Epithelial cell of prostate (primary cell): ENCODE results near the gene GUCY1A1.

Experiments
- DNase-seq: peaks from one replicate; pipeline ENCODE4 v3.0.0-alpha.2; 2011; ENCODE audit warnings: low read depth, low spot score
- H3K27ac ChIP-seq: fragments of 450-650 bp; 2 replicates; pipeline ENCODE4 v1.5.1; 2017; ENCODE audit warnings: mild to moderate bottlenecking

The GUCY1A1 gene

DNA sequence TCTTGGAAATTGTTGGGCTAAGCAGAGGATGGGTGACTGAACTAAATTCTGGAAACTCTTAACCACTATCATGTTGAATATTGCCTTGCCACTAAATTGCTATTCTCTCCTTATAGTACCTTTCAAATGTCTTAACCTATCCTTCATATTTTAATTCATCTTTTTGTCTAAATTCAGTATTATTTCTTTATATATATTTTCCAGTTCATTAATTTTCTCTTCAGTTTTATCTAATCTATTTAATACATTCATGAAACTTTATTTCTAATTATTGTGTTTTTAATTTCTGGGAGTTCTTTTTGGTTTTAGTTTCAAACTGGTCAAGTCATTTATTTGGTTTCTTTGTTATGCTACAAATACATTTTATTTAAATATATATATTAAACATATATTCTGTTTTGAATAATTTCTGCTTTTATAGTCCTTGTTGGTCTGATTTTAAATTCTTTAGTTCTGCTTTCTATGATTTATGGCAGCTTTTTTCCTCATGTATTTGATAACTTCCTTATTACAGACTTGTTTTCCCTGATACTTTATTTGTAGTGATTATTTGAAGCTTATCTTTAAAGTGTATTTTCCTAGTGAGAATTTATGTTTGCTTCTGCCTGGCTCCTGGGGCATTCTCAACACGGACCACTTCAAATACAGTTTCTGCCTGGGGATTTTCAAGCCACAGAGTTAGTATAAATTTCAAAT lies 8.5 kb upstream of the GUCY1A1 start:
- no peak overlapping the region for H3K27ac ChIP-seq
- DNase-seq, result no peak

DNA sequence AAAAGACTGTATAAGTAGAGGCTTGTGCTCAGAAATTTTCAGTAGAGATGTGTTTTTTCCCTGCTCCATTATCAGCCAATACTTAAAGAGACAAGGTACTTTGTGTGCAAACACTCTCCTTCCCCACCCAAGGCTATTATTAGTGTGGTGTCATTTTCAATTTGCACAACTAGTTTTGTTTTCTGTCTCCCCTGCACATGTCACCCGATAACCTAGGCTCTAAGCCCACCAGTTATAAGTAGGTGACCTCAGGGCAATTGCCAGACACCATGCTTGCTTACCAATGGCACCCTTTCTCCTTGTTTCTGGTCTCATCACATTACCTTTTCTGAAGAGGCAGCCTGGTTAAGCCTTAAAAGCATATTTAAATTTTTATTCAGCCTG lies 8.0 kb upstream of the GUCY1A1 start:
- DNase-seq, result no peak
- H3K27ac ChIP-seq, result no peak overlapping the region

DNA sequence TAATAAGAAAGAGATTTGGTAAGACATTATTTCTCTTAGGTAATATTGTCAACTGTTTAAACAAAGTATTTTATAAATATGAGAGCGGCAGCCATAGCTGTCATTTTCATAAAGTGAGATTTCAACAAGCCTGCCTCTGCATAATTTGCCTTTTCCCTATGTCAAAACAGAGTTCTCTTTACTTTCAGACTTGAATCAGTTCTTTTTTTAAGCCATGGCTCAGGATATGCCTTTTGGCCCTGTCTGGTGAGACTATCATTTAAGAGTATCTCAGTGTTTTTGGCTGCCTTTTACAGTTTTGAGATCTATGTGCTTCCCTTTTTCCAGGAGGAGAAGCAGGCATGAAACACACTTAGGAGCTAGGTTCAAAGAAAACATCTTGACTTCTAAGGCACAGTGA lies 7.5 kb upstream of the GUCY1A1 start:
- no peak overlapping the region for H3K27ac ChIP-seq
- DNase-seq, result no peak

DNA sequence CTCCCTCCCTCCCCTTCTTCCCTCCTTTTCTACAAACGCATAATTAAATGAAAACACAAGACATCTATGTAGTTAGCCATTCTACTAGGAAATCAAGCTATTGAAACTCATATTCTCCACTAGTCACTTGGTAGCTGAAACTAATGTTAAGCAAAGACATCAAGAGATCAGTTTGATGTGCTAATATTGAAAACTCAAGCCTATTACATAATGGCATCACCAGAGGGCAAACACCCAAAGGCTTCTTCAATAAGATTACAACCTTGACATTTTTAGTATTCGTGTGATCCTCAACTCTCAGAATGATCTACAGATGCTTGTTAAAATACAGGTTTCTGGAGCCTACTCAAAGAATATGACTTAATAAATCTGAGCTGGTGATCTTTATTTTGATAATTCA lies 6.2 kb upstream of the GUCY1A1 start:
- no peak overlapping the region for H3K27ac ChIP-seq
- no peak for DNase-seq

DNA sequence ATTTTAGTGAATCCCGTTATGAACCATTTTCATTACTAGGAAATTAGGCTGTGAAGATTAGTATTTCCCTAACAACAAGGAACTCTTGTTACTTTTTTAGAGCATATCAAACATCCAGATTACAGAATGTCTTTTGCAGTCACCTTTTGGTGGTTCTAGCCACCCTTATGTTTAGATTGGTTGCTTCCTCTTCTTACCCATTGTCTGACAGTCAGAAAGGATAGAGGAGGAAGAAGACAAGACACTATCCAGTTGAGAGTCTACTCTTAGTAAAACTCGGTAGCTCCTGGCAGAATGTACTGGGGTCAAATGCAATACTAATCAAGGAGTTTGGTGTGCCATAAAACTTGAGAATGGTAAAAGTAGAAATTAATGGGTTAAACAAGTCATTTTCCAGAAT lies 1.6 kb upstream of the GUCY1A1 start:
- no peak for DNase-seq
- H3K27ac ChIP-seq, result no peak overlapping the region

DNA sequence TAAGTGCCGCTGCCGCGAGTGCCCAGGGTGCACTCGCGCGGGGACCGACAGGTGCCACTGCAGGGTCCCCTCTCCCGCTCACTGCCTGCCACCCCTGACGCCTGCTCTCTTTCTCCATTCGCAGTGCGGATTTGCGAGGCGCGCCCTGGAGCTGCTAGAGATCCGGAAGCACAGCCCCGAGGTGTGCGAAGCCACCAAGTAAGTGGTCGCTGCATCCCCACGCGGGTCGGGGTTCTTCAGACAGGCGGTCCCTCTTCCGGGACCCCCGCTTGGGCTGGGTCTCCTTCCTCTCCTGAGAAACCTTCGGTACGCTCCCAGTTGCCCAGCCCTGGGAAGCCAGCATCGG lies 547 bp downstream of the GUCY1A1 start:
- no peak for DNase-seq
- peak overlapping the region; percentile 28 for H3K27ac ChIP-seq

DNA sequence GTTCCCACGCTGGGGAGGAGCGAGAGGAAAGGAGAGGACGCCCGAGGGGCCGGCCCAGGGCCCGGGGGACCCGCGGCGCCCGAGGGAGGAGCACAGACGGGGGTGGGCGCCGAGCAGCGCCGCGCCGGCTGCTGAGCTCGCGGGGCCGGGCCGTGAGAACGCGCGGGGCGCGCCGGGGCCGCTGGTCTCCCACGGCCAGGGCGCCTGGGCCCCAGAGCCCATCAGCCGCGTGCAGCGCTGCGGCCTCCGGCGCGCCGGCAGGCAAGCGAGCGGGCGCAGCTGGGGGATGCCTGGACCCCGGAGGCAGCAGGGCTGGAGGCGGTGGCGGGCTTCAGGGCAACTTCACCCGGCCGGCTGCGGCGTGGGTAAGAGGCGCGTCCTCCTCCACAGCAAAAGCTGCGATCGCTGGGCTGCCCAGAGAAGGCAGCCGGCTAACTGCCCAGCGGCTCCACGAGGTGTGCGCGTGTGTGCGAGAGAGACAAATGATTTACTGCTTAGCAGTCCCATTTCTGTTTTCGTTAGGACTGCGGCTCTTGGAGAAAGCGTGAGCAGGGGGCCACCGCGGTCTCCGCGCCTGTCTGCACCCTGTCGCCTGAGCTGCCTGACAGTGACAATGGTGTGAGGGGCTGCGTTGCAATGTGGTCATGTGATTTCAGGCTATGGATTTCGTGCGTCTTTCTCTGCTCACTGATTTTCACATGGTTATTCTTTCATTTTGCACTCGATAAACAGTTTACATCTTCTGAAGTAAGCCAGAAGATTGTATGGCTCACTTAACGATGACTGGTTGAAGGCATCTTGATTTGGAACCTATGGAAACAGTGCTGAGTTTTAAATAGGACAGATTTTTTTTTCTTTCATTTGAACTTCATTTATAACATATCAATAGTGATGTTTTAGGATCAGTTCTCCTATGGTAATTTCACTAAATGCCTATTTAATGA lies 1.2 kb downstream of the GUCY1A1 start:
- DNase-seq, result no peak
- peak overlapping the region; percentile 28 for H3K27ac ChIP-seq

DNA sequence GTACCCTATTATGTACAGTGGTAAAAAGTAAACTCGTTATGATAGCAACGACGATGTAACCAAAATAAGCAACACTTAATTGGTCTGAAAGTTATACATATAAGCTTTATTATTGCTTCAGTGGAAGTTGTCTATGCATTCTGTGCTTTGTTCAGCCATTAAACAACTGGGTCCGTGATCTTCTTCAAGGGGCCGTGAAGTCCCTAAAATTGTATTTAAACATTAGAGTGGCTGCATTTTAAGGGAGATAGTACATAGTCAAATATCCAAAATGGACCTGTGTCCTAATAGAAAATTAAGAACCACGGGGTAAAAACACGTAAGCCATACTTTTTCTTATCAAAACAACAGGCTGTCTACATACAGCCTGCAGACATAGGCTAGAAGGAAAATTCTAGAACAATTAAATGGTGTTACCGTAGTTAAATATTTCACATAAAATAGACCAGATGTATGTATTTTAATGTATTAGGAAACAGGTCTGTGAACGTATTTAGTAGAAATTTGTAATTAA lies 2.1 kb downstream of the GUCY1A1 start:
- no peak for DNase-seq
- H3K27ac ChIP-seq, result no peak overlapping the region

DNA sequence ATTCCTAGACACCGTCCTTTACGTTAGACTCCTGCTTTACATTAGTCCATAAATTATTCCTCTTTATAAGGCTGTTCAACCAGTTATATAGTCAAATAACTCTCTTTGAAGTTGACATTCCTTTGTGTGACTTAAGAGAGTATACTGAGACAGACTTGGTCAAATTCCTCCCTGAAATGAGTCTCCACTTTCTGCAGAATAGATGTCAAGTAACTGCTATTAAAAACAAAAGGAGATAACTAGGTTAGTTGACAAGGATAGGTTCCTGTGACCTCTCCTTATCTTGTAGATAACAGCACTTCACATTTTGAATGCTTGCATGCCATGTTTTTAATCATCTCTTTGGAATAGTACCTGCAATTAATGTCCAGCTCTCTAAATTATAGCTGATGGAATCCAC lies 5.7 kb downstream of the GUCY1A1 start:
- H3K27ac ChIP-seq, result no peak overlapping the region
- no peak for DNase-seq

DNA sequence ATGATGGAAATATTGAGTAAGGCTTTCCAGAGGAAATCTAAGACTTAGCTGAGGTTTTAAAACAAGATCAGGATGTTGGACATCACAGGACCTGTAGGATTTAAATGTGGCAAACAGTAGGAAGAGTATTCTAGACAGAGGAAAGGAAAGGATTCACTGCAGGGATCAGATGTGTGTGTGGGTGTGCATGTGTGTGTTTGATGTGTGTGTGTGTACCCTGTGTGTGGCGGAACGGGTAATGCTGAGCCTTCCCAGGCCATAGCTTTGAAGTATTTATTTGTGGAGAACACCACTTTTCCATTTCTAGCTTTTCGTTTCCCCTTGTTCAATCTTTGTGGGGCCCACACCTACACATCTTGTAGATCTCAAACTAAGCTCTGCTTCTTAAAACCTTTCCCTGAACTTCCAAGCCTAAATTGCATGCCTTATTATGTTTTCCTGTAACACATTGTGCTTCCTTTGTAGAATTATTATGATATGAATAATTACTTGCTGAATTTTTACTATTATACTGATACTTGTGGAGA lies 6.9 kb downstream of the GUCY1A1 start:
- H3K27ac ChIP-seq, result no peak overlapping the region

DNA sequence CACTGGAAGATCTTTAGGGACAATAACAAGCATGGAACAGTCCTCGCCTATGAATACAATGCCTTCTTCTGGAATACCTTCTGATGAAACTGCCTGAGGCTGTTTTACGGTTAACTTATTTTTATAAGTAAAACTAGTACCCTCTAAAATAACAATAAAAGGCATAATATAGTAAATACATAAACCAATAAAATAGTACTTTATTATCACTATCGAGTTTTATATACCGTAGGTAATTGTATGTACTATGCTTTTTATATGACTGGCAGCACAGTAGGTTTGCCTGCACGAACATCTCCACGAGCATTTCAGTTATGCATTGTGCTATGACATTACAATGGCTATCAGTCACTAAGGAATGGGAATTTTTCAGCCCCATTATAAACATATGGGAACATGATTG lies 8.0 kb downstream of the GUCY1A1 start:
- DNase-seq, result no peak
- H3K27ac ChIP-seq, result no peak overlapping the region

More for the DNA sequence above, 6.9 kb downstream of the GUCY1A1 start:
- no peak for DNase-seq

DNA sequence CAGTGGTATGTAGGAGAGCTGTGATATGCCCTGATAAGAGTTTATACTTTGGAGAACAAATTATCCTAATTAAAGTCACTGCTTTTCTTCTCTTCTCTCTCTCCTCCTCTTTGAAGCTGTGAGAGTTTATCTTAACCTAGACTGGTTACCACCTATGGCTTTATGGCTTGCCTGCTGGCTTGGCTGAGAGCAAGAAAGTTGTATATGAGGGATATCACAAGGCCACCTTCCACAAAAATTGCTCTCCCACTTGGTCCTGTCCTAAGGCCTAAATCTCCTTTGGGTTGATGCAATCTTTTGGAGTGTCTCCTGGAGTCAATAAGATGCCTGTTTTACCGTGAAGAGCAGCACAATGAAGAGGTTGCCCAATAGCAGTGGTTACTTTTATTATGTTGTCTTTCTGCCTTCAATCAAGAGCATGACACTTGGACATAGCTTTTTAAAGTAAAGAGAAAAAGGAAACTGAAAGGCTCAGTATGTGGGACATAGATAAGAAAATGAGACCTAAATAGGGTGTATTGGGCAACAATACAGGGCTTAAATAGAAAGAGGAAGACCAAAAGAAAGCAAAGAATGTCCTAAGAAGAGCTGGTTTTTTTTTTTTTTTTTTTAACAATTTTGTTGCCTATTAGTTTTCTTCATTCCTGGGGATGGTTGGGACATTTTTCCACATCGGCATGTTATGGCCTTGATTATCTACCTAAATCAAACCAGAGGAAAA lies 9.2 kb downstream of the GUCY1A1 start:
- no peak for DNase-seq
- peak overlapping the region; percentile 18 for H3K27ac ChIP-seq

DNA sequence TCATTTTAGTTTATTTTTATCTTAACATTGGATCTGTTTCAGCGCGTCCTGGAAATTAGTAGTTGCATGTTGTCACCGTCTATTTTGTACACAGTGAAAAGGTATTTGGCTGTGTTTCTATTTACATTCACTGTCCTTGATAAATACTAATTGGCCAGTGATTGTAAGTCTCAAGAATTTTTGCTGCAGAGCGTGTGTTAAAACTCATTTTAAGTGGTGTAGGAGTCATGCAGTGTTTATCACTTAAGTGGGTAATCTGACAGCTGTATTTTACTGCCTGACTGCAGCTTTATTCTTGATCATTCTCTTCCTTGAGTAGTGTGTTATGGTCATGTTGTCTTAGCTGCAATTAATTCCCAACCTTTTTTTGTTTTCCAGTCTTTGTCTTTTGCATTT lies 9.8 kb downstream of the GUCY1A1 start:
- H3K27ac ChIP-seq, result peak overlapping the region; percentile 18
- DNase-seq, result no peak

DNA sequence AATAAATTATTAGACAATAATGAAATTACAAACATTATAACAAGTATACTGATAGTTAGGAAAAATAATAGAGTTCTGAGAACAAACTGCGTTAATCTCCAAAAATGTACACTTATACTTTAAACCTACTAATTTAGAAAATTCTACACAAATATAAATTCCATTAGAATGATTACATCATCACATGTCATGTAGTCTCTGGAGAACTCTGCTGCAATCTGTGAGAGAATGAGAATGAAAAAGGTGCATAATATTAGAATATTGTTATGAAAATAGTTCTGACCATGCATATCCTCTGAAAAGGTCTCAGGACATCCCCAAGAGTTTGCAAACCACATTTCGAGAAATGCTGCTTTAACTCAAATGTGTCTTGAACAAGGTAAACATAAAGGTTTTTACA lies 11.4 kb downstream of the GUCY1A1 start:
- H3K27ac ChIP-seq, result no peak overlapping the region
- no peak for DNase-seq

DNA sequence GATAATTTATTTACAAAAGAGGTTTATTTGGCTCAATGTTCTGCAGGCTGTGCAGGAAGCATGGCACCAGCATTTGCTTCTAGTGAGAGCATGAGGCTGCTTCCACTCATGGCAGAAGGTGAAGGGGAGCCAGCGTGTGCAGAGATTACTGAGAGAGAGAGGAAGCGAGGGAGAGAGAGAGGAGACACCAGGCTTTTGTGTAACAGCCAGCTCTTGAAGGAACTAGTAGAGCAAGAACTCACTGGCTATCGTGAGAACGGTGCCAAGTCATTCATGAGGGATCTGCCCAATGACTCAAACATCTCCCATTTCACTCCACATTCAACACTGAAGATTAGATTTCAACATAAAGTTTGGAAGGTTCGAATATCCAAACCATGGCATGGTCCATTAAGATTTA lies 12.7 kb downstream of the GUCY1A1 start:
- peak overlapping the region; percentile 38 for H3K27ac ChIP-seq
- peak; percentile 80 for DNase-seq

DNA sequence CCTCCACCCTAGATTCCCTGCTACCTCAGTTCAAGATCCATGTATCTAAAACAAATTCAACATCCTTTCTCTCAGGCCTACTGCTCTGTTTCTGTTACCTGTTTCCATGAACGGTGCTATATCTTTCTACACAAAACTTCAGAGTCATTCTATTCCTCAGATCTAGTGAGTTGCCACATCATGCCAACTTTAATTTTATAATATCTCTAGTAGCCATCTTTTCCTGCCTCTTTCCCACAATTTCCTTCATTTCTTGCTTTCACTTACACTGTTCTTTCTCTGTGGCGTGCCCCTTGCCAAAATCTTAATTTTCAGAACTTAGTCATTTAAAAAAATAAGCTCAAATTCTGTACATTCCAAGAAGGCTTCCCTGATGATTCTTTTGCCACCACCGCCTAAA lies 15.2 kb downstream of the GUCY1A1 start:
- no peak for DNase-seq
- H3K27ac ChIP-seq, result no peak overlapping the region

DNA sequence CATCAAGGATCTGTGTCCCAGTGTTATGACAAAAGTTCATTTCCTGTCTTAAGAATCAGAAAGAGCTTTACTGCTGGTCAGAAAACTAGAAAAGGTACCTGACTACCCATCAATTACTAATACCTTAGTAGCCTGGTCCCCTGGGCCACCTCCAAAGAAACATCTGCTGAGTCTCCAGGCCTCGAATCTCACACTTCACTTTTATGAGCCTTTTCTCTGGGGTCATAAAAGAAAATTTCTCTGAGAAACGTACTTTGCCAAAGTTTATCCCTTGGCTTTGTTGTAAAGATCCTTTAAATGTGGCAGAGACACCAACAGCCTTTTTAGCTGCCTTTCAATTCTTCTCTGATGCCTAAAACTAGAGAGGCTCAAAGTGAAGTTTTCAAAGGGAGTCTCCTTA lies 17.8 kb downstream of the GUCY1A1 start:
- no peak overlapping the region for H3K27ac ChIP-seq

DNA sequence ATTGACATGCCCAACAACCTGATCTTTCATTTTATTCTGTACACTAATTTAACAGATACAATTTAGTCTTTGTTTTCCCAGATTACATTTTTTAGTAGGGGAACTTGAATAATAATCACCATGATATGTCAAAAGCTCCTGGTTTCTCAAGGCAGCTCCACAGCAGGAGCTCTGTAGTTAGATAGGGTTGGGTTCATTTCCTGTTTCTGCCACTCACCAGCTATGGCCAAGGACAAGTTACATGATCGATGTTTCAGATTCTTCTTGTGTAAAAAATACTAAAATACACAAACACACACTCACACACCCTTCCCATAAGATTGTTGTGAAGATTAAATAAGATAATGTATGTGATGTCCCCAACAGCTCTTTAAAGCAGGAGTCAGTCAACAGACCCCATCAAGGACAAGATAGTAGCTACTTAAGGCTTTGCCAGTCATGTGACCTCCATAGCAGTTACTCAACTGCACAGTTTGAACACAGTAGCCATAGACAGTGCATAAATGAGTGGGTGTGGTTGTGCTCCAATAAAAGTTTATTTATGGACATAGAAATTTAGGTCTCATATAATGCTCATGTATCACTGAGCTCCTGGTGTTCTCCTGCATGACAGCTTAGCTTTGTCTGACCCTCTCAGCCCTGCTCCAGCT lies 18.4 kb downstream of the GUCY1A1 start:
- H3K27ac ChIP-seq, result no peak overlapping the region

More for the DNA sequence above, 17.8 kb downstream of the GUCY1A1 start:
- DNase-seq, result no peak

DNA sequence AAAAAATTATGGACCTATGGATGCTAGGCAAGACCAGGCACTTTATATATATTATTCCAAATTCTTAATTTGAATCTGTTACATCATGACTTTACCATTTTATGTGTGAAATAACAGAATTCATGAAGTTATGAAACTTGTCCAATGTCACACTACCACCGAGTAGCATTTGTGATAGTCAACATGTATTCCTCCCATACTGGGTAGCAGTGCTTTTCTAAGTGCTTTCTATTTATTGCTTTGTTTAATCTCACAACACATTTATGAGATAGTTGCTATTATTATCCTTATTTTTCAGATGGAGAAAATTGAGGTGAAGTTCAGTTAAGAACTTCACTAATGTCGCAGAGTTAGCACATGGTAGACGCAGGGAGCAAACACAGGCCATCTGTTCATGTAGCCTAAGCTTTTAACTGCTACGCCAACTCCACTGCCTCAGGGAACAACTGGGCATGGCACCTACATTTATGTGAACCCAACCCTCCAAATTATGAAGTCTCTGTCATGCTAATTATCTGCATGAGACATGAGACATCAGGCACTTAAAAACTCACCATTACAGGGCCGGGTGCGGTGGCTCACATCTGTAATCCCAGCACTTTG lies 20.8 kb downstream of the GUCY1A1 start:
- no peak overlapping the region for H3K27ac ChIP-seq
- DNase-seq, result no peak

More for the DNA sequence above, 18.4 kb downstream of the GUCY1A1 start:
- DNase-seq, result no peak

DNA sequence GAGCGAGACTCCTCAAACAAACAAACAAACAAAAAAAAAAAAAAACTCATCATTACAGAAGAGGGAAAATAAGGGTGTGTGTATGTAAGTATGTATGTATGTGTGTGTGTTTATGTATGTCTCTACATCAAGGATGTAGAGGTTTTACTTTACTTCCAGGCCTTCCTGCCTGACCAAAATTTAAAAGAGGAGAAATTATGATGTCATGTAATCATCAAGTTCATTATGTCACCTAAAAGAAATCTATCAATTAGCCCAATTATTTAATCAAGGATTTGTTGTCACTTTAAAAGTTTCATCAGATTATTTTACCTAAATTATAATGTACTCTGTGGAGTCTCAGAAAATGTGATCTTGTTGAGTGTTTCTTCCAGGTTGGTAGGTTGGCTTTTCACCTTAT lies 21.6 kb downstream of the GUCY1A1 start:
- no peak overlapping the region for H3K27ac ChIP-seq
- no peak for DNase-seq
